ENCODE results near the gene NPAS3.

The NPAS3 gene

GRCh38 chr14:33679461-33680225 lies 741.0 kb downstream of the NPAS3 start:
- DNase-seq (ENCODE audit: low read depth in 2 of 2) = no peak

- no peak for DNase-seq (ENCODE audit: low read depth in 2 of 2)
These were observed 742.2 kb downstream of the NPAS3 start for GRCh38 chr14:33680873-33681272.

DNA sequence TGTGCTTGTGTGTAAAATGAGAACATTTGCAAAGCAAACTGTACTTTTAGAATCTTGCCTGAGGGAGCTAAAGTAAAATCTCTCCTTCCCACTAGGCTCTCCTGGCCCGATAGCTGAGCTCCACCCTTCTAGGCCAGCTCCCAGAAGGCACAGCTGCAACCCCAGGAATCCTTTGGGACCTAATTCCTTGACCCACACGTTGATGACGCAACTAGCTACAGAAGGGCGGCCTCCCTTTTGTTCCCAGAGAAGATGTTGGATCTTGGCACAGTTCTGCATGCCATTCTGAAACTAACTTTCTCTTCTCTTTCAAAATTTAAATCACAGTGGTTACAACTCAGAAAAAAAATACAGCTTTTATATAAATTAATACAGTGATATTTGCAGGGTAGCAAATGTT lies 744.1 kb downstream of the NPAS3 start:
- DNase-seq (ENCODE audit: low read depth in 2 of 2) = no peak

- no peak for DNase-seq (ENCODE audit: low read depth in 2 of 2)
These were observed 746.3 kb downstream of the NPAS3 start for GRCh38 chr14:33685026-33685425.

GRCh38 chr14:33685698-33686097 lies 747.0 kb downstream of the NPAS3 start:
- DNase-seq (ENCODE audit: low read depth in 2 of 2) = no peak

DNA sequence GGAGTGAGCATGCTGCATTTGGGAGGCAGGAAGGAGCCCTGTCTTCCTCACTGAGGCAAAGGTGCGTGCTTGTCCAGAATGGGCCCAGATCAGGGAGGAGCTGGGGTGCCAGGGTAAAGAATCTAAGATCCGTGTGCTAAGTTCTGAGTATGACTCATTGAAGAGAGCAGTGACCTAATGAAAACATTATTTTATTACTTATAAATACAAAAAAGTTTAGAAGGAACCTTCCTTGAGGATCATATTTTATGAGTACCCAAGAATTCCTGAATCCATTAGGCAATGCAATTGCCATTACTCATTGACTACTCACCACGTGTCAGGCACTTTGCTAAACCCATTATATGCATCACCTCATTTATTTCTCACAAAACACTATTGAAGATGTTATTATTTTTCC lies 747.5 kb downstream of the NPAS3 start:
- DNase-seq (ENCODE audit: low read depth in 2 of 2) = no peak

DNA sequence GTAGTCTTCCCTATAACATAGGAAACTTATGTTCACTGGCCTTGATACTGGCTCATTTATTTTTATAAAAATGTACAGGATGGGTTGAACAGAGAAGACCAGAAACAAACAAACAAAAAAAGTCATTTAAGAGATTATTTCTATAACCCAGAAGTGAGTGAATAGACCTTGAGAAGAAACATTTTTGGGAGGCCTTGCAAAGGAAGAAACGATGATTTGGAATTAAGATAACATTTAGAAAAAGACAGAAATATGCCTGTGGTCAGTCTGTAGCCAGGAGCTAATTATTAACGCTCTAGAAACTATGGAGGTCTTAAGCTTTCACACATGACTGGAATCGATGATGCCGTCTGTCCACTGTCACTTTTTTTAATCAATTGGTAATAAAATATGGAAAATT lies 748.2 kb downstream of the NPAS3 start:
- DNase-seq (ENCODE audit: low read depth in 2 of 2) = no peak

DNA sequence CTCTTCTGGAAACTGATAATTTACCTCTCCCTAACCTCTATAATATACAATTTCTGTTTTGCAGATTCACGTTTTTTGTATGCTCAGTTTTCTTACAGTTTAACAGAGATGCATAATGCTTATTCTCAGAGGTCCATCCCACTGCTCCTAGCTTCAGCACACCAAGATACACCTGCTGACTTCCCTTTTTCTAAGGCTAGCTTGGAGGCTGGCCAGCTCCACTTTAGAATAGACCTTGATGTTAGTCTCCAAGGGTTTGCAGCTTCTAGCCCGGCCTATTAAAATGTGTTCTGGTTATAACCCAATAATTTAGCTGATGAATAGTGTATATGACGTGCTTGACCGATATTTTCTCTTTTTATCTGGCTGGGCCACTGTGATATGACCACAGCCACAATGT lies 751.0 kb downstream of the NPAS3 start:
- no peak for DNase-seq (ENCODE audit: low read depth in 2 of 2)

- DNase-seq (ENCODE audit: low read depth in 2 of 2) = no peak
These were observed 753.2 kb downstream of the NPAS3 start for GRCh38 chr14:33691907-33692306.

DNA sequence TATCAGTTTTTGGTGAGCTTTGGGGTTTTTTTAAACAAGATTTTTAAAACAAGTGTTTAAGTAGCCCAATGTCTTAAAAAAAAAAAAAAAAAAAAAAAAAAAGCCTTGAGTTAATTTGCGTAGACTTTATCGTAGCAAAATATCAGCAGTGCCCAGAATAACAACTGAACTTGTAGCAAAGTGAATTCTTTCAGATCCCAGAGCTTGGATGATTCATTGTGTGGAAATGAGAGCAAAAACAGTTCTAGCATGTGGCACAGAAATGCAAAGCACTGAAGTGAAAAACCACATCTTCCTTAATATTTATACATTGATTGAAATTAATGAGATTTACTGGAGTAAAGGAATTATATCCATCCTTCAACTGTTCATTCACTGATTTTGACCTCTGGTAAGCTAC lies 754.1 kb downstream of the NPAS3 start:
- no peak for DNase-seq (ENCODE audit: low read depth in 2 of 2)

GRCh38 chr14:33693237-33693636 lies 754.6 kb downstream of the NPAS3 start:
- DNase-seq (ENCODE audit: low read depth in 2 of 2) = no peak

- DNase-seq (ENCODE audit: low read depth in 2 of 2) = no peak
These were observed 757.5 kb downstream of the NPAS3 start for GRCh38 chr14:33696165-33696564.

DNA sequence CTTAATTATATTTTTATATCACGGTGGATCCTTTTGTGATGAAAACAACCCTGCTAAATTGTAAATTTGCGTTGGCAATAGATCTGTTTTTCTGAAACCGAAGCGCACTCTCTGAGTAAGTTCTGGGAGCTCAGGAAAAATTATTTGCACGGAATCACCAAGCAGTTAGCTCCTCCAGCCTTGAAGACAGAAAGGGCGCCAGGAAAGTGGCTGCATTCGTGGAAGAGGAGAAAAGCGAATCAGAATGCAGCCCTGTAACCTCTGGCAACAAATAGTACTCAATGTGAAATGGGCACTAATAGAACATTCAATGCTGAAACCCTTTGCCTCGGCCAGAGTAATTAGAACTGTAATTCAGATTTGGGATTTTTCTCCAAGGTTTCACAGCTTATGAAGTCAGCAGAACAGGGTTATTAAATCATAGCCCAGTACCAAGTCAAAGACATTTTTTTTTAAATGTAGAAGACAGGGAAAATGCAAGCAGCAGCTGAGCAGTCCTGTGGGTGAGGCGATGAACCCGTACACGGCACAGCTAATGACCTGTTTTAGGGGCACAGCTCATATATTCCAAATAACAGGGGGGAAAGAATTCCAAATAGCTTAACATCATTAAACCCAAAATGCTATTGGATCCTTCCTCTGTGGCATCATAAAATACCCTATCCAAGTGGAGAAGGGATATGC lies 760.8 kb downstream of the NPAS3 start:
- DNase-seq (ENCODE audit: low read depth in 2 of 2) = no peak

- DNase-seq (ENCODE audit: low read depth in 2 of 2) = no peak
These were observed 761.4 kb downstream of the NPAS3 start for GRCh38 chr14:33700052-33700451.

DNA sequence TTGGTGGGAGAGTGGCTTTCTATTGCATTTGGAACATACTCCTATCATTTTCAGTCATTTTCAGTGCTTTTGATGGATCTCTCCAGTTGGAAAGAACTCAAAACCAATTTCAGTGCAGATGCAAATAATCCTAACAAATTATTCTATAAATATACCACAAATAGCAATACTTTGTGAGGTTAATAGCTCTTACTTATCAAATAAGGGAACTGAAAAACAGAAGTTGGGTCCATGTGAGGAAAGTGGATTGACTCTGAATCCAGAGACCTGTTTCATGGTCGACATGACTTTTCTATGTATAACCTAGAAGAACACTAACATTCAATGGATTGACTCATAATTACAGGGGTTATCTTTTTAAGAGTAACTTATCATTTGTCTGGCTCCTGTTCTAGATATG lies 763.6 kb downstream of the NPAS3 start:
- DNase-seq (ENCODE audit: low read depth in 2 of 2) = no peak

GRCh38 chr14:33704481-33704880 lies 765.8 kb downstream of the NPAS3 start:
- DNase-seq (ENCODE audit: low read depth in 2 of 2) = no peak

GRCh38 chr14:33705490-33705889 lies 766.8 kb downstream of the NPAS3 start:
- no peak for DNase-seq (ENCODE audit: low read depth in 2 of 2)

GRCh38 chr14:33707716-33708115 lies 769.0 kb downstream of the NPAS3 start:
- DNase-seq (ENCODE audit: low read depth in 2 of 2) = no peak

DNA sequence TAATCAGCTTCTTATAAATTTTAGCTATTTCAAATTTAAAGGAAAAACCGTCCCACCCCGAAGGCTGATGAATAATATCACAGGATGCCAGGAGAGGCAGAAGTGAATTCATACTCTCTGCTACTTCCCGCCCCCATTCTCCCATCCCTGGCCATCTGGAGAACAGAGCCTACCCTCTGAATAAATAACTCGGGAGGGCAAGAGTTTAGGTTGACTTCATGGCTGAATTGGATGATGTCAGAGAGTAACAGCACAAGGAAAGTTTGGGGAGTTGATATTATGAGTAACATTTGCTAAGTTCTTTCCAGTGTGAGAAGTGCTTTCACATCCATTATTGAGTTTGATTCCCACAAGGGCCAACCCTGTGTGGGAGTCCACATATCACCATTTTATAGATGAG lies 770.6 kb downstream of the NPAS3 start:
- DNase-seq (ENCODE audit: low read depth in 2 of 2) = no peak

GRCh38 chr14:33709711-33710110 lies 771.0 kb downstream of the NPAS3 start:
- no peak for DNase-seq (ENCODE audit: low read depth in 2 of 2)

GRCh38 chr14:33710273-33710672 lies 771.6 kb downstream of the NPAS3 start:
- no peak for DNase-seq (ENCODE audit: low read depth in 2 of 2)

- no peak for DNase-seq (ENCODE audit: low read depth in 2 of 2)
These were observed 772.5 kb downstream of the NPAS3 start for GRCh38 chr14:33711194-33711593.

DNA sequence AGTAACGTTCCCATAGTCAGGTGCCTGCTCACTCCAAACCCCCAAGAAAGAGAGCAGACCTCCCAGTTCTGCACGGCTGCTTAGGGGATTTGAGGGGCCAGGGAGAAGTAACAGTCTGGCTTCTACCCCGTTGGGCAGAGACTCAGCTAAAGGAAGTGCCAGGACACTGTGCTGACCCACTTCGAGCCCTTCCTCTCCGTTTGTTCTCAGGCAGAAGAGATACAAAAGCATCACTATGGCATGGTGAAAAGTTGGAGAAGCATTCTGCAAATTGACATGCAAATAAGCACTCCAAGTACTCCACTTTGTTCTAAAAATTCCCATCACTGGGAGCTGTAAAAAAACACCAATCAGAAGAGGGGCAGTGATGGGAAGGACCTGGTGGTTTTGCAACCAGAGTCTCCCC lies 773.1 kb downstream of the NPAS3 start:
- no peak for DNase-seq (ENCODE audit: low read depth in 2 of 2)

Data from stimulated activated CD4-positive, alpha-beta T cell treated with anti-CD3 and anti-CD28 coated beads, Interleukin-4, amount 100 ng/mL, for 48 hours (primary cell).